Neuron (in vitro differentiated cells): ENCODE measurements around the gene C19orf38.
"Not testable (repeated sequence)": the region's sequence is repeated elsewhere in the genome, so short reads cannot be mapped to it uniquely, and the experiment has no call there.

ENCODE experiments used
- H2AFZ ChIP-seq: one replicate; pipeline ENCODE4 v1.6.1; 2013; ENCODE audit warnings: low read depth, mild to moderate bottlenecking, inconsistent platforms, low read length, moderate library complexity
- H3K27me3 ChIP-seq: one replicate; pipeline ENCODE4 v1.6.1; 2013; ENCODE audit warnings: low read length; ENCODE audit not compliant: insufficient read depth
- H3K36me3 ChIP-seq: one replicate; pipeline ENCODE4 v1.6.1; 2013; ENCODE audit warnings: low read length; ENCODE audit not compliant: insufficient read depth
- H3K4me1 ChIP-seq: one replicate; pipeline ENCODE4 v1.6.1; 2013; ENCODE audit warnings: low read length; ENCODE audit not compliant: insufficient read depth
- H3K4me3 ChIP-seq: 2 replicates; pipeline ENCODE4 v1.5.1; 2013; ENCODE audit warnings: mild to moderate bottlenecking, low read length, moderate library complexity
- H3K9me3 ChIP-seq: one replicate; pipeline ENCODE4 v1.6.1; 2013; ENCODE audit warnings: low read length

Gene C19orf38

DNA sequence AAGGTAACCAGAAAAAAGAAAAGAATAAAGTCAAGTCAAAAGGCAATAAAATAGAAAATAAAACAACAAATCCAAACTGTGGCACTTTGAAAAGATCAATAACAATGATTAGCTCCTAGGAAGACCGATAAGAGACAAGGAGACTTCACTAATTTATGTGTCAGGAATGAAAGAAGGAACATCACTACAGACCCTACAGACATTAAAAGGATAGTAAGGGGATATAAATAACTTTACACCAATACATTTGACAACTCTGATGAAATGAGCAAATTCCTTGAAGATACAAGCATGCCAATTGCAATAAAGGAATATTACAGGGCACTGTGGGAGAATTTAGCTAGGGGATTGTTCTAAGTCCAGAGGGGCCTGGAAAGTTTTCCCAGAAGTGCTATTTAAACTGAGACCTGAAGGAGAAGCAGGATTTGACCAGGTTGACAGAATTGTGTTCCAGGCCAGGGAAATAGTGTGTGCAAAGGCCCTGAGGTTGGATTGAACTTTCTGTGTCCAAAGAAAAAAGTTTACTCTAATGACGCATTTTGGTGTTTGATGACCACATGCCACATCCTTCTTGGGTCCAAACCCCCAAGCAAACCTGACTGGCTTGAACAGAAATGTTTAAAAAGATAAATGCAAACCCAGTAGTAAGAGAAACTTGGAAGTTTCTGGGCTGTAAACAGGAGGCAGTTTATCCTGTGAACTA is 1.6 kb upstream of the C19orf38 start:
- H3K9me3 ChIP-seq: peaks cover 2% of the 10 kb centered on the region
- H2AFZ ChIP-seq: no peak overlapping the region
- no peaks in the 10 kb centered on the region for H3K27me3 ChIP-seq
- no peaks in the 10 kb centered on the region for H3K36me3 ChIP-seq
- no peaks in the 10 kb centered on the region for H3K4me1 ChIP-seq
- H3K4me3 ChIP-seq: no peak overlapping the region

DNA sequence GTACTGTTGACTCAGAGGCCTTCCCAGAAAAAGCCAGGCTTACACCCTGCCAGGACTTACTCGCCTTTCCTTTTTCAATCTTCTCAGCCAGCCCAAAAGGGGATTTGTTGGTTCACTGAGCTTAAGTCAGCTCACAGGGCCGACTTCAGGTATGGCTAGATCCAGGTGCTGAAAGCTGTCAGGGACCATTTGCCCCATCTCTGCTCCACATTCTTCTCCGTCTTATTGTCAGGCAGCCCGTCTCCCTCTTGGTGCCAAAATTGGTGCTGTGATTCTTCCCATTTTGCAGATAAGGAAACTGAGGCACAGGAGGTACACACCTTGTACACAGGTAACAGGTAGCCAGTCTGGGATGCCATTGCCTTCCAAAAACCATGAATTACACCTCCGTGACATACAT is 2.4 kb downstream of the C19orf38 start:
- H2AFZ ChIP-seq: no peak overlapping the region
- no peaks in the 10 kb centered on the region for H3K4me1 ChIP-seq
- H3K36me3 ChIP-seq: no peaks in the 10 kb centered on the region
- H3K9me3 ChIP-seq: no peaks in the 10 kb centered on the region
- H3K27me3 ChIP-seq: no peaks in the 10 kb centered on the region
- H3K4me3 ChIP-seq: no peak overlapping the region

DNA sequence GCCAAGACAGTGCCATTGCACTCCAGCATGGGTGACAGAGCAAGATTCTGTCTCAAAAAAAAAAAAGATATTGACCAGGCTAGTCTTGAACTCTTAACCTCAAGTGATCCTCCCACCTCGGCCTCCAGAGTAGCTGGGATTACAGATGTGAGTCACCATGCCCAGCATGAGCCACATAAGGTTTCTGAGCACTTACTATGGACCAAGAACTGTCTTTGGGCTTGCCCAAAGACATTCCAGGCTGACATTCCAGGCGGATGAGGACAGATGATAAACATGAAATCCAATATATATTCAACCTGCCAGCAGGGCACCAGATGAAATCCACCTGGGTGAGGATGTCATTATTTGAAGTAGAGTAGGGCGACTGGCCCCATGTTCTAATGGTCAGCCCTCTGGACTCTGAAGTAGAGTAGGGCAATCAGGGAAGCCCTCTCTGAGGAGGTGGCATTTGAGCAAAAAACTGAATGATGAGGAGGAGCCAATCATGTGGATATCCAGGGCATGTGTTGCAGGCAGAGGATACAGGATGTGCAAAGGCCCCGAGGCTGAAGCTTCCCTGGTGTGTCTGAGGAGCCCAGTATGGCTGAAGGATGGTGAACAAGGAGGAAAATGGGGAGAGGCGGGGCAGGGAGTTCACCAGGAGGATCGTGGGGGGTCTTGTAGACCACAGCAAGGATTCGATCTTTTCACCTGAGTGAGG is 4.0 kb downstream of the C19orf38 start:
- no peak overlapping the region for H3K4me3 ChIP-seq
- no peaks in the 10 kb centered on the region for H3K27me3 ChIP-seq
- H3K4me1 ChIP-seq: no peaks in the 10 kb centered on the region
- H2AFZ ChIP-seq: no peak overlapping the region
- no peaks in the 10 kb centered on the region for H3K36me3 ChIP-seq
- no peaks in the 10 kb centered on the region for H3K9me3 ChIP-seq

DNA sequence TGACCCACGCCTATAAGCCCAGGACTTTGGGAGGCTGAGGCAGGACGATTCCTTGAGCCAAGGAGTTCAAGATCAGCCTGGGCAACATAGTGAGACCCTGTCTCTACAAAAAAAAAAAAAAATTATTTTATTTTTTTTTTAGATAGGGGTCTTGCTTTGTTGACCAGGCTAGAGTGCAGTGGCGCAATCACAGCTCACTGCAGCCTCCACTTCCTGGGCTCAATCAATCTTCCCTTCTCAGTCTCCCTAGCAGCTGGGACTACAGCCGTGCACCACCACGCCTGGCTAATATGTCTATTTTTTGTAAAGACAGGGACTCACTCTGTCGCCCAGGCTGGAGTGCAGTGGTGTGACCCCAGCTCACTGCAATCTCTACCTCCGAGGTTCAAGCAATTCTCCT is 4.7 kb downstream of the C19orf38 start:
- H3K36me3 ChIP-seq: no peaks in the 10 kb centered on the region
- H3K9me3 ChIP-seq: no peaks in the 10 kb centered on the region
- H3K4me1 ChIP-seq: no peaks in the 10 kb centered on the region
- no peaks in the 10 kb centered on the region for H3K27me3 ChIP-seq
- no peak overlapping the region for H2AFZ ChIP-seq
- H3K4me3 ChIP-seq: no peak overlapping the region

DNA sequence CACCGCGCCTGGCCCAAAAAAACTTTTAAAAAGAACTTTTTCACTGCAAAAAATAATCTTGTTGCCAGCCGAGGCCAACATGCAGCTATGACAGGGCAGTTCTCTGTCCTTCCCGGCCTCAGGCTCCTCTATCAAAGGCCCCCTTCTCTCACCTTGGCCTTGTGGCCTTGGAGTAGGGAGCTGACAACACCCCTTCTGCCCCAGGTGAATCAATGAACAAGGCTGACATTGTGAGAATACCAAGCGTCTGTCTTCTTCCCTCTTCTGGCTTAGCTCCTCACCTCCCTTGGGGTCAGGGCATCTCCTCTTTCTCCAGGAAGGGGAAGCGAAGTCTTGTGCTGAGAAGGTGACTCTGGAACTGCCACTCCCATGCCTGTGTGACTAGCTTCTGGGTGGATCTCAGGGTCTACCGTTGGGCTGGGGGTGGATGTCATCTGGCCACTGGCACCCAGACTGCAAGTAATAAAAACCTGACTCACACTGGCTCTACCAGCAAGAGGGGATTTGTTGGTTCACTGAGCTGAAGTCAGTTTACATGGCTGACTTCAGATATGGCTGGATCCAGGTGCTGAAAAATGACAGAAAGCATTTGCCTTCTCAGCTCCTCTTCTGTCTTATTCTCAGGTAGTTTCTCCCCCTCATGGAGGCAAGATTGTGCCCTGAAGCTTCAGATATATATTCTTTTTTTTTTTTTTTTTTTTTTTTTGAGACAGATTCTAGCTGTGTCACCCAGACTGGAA is 6.3 kb downstream of the C19orf38 start:
- no peak overlapping the region for H2AFZ ChIP-seq
- no peak overlapping the region for H3K4me3 ChIP-seq
- no peaks in the 10 kb centered on the region for H3K36me3 ChIP-seq
- H3K9me3 ChIP-seq: no peaks in the 10 kb centered on the region
- no peaks in the 10 kb centered on the region for H3K27me3 ChIP-seq
- no peaks in the 10 kb centered on the region for H3K4me1 ChIP-seq

DNA sequence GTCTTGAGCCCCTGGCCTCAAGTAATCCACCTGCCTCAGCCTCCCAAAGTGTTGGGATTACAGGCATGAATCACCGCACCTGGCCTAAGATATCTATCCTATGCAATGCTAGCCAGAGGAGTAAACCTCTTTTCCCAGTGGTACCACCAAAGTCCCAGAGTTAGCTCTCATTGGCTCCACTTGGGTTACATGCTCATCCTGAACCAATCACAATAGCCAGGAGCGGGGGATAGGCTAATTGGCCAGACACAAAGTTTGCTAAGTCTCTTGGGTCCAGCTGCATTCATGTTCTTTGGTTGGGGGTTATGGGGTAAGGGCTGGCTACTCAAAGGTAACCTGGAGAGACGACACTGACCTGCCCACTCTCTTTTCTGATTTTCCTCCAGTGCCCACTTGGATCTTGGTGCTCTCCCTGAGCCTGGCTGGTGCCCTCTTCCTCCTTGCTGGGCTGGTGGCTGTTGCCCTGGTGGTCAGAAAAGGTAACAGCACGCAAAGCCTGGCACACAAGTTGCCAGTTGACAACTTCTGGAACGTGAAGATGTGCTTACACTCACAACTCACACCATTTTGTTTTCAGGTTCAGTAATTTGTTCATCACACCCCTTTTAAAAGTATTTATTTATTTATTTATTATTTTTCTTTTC is 7.8 kb downstream of the C19orf38 start:
- H3K4me1 ChIP-seq: no peaks in the 10 kb centered on the region
- no peaks in the 10 kb centered on the region for H3K27me3 ChIP-seq
- no peak overlapping the region for H3K4me3 ChIP-seq
- no peak overlapping the region for H2AFZ ChIP-seq
- H3K36me3 ChIP-seq: no peaks in the 10 kb centered on the region
- H3K9me3 ChIP-seq: no peaks in the 10 kb centered on the region

DNA sequence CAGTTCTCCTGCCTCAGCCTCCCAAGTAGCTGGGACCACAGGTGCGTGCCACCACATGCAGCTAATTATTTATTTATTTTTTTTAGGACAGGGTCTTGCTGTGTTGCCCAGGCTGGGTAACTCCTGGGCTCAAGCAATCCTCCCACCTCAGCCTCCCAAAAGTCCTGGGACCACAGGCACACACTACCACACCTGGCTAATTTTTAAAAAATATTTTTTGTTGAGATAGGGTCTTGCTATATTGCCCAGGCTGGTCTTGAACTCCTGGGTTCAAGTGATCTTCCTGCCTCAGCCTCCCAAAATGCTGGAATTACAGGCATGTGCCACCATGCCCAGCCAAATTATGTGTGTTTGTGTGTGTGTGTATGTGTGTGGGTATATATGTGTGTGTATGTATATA is 8.7 kb downstream of the C19orf38 start:
- H3K9me3 ChIP-seq, H3K4me3 ChIP-seq, H3K36me3 ChIP-seq, H3K4me1 ChIP-seq, H3K27me3 ChIP-seq, H2AFZ ChIP-seq: not testable (repeated sequence)

DNA sequence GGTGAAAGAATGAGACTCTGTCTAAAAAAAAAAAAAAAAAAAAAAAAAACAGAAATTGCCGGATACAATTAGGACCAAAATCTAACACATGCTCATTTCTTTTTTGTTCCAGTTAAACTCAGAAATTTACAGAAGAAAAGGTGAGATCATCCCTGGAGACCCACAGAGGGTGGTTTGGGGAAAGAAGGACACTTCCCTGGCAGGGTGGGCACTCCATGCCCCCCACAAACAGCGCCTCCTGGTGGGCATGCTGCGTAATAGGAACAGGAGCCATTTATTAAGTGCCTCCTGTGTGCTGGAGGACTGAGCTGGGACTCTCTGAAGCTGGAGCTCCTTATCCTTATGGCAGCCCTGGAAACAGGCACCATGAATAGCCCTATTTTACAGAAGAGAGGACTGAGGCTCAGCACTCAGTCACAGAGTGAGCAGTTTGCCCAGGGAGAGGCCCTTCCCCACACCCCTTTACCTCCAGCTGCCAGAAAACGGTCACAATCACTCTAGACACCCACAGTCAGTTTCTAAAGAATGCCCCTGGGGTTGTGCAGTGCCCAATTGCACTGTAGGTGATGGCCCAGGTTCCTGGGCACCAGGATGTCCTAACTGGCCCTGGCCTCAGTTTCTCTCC is 10.1 kb downstream of the C19orf38 start:
- no peak overlapping the region for H2AFZ ChIP-seq
- no peaks in the 10 kb centered on the region for H3K36me3 ChIP-seq
- H3K4me3 ChIP-seq: no peak overlapping the region
- H3K9me3 ChIP-seq: no peaks in the 10 kb centered on the region
- peaks cover 8% of the 10 kb centered on the region for H3K4me1 ChIP-seq
- H3K27me3 ChIP-seq: no peaks in the 10 kb centered on the region

DNA sequence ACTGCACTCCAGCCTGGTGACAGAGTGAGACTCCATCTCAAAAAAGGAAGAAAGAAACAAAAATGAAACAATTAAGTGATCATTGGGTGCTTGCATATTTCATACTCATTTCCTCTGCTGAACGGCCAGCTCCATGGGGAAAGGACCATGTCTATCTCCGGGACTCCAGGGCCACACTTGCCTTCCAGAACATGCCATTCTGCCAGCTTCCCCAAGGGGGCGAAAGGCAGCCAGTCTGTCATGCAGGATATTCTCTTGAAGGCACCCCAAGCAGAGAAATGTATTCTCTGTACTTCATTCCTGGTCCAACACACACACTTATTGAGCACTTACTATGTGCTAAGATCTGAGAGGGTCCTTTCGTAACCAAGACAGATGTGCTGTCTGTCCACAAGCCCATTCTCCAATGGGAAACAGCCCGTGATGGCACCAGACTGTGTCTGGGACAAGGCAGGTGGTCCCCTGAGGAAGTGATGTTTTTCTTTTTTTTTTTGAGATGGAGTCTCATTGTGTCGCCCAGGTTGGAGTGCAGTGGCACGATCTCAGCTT is 13.0 kb downstream of the C19orf38 start:
- Histone ChIP-seq H3K4me1 (peaks cover 12% of the 10 kb centered on the region), H3K36me3 (no peaks in the 10 kb centered on the region), H3K4me3 (no peak overlapping the region), H2AFZ (no peak overlapping the region), H3K9me3 (no peaks in the 10 kb centered on the region), H3K27me3 (no peaks in the 10 kb centered on the region)

DNA sequence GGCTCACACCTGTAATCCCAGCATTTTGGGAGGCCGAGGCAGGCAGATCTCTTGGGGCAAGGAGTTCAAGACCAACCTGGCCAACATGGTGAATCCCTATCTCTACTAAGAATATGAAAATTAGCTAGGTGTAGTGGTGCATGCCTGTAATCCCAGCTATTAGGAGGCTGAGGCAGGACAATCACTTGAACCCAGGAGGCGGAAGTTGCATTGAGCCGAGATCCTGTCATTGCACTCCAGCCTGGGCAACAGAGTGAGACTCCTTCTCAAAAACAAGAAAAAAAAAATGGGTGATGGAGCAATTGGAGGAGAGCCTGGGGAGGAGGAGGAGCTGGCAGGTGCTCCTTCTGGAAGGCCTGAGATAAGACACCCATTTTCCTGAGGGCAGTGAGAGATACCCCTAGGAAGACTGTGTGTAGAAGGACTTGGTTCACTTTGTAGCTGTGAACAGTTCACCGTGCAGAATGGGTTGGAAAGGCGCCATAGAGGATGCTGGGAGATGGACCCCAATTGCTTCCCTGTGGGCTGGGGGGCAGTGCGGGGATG is 14.4 kb downstream of the C19orf38 start:
- Histone ChIP-seq H3K36me3 (no peaks in the 10 kb centered on the region), H3K4me1 (peaks cover 12% of the 10 kb centered on the region), H3K9me3 (no peaks in the 10 kb centered on the region), H2AFZ (peak overlapping the region; percentile 42), H3K27me3 (no peaks in the 10 kb centered on the region), H3K4me3 (no peak overlapping the region)

DNA sequence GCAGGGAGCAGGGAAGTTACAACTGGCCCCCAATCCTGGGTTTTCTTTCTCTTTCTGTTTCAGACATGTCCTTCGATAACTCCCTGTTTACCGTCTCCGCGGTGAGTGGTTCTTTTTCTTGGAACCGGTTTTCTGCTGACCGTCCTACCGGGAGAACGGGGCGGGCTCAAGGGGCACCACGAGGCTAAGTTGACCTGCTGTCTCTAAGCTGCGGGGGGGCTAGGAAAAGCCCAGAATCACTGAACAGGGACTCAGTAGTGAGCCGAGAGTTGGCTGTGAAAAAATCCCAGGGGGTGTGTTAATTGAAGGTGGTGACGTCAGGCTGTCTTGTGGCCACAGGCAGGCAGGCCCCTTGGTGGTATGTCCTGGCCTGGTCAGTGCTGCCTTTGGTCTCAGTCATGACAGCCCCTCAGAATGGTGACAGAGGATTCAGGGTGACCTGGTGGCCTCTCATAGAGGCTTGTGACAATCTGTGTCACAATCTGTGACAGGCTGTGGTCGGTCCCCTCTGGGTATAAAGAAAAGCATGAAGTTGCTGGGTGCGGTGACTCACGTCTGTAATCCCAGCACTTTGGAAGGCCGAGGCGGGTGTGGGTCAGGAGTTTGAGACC is 15.0 kb downstream of the C19orf38 start:
- no peaks in the 10 kb centered on the region for H3K9me3 ChIP-seq
- H3K36me3 ChIP-seq: no peaks in the 10 kb centered on the region
- H3K4me3 ChIP-seq: no peak overlapping the region
- peak overlapping the region; percentile 42 for H2AFZ ChIP-seq
- no peaks in the 10 kb centered on the region for H3K27me3 ChIP-seq
- H3K4me1 ChIP-seq: peaks cover 12% of the 10 kb centered on the region

DNA sequence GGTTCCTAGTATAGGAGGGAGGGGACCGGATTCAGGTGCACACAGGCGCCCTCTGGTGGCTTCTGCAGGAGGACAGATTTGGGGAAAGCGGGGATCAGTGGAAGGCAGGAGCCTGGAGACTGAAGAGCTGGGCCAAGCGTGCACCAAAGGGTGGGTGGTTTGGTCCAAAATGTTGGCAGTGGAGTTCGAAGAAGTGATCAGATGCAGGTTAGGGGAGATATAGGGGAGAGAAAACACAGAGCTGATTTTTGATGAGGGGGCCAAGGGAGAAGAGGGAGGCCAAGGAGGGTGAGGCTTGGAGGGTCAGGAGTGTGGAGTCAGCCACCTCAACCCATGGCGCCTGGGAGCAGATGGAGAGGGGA is 16.3 kb downstream of the C19orf38 start:
- H2AFZ ChIP-seq: peak overlapping the region; percentile 1
- no peaks in the 10 kb centered on the region for H3K27me3 ChIP-seq
- no peaks in the 10 kb centered on the region for H3K36me3 ChIP-seq
- no peak overlapping the region for H3K4me3 ChIP-seq
- H3K4me1 ChIP-seq: peaks cover 12% of the 10 kb centered on the region
- H3K9me3 ChIP-seq: no peaks in the 10 kb centered on the region
